Esophagus muscularis mucosa (tissue), 3 donors: ENCODE measurements around the gene MSI2.

Experiments used
- CTCF ChIP-seq, 3 experiments: fragments of 200-600 bp in 2 of 3; fragments of 450-650 bp in 1 of 3; sonication (generic) in 2 of 3; IDR thresholded peaks; one replicate each; pipeline ENCODE4 v1.5.1; 2017 to 2019; ENCODE audit warnings: antibody characterized with exemption in 3 of 3, mild to moderate bottlenecking in 2 of 3, moderate library complexity in 1 of 3
- EP300 ChIP-seq: sonication (generic); formaldehyde crosslinking; IDR thresholded peaks from one replicate; pipeline ENCODE4 v1.6.1; 2017; ENCODE audit warnings: antibody characterized with exemption

GRCh38 chr17:57705921-57706695 is 449.8 kb downstream of the MSI2 start:
- TF ChIP-seq CTCF (IDR thresholded peaks at IDR 0.05) (no peak), EP300 (no peak)
